Spleen (tissue), 11 donors: ENCODE results near the gene RBL1. TPM values are rescaled to one million over a fixed set of nuclear protein-coding genes. Genes with fewer than 3 reads are reported as not detected.

Source experiments
- DNase-seq: peaks from one replicate; pipeline ENCODE4 v3.0.0-alpha.2; 2020
- H3K27ac ChIP-seq, 8 donors: fragments of 200-600 bp; sonication (generic) in 7 of 8; 1 replicate in 4 of 8; 2 replicates in 4 of 8; pipeline versions ENCODE4 v1.5.0 to v1.8.0; 2016 to 2021; ENCODE audit warnings: inconsistent platforms in 4 of 8, mild to moderate bottlenecking in 4 of 8, moderate library complexity in 1 of 8
- H3K27me3 ChIP-seq, 7 donors: fragments of 200-600 bp; sonication (generic) in 6 of 7; replicated peaks in 1 of 7; 1 replicate in 4 of 7; 2 replicates in 3 of 7; pipeline versions ENCODE4 v1.5.0 to v1.8.0; 2016 to 2021; ENCODE audit warnings: inconsistent platforms in 3 of 7, mild to moderate bottlenecking in 1 of 7
- H3K36me3 ChIP-seq, 6 donors: fragments of 200-600 bp; sonication (generic) in 5 of 6; 1 replicate in 4 of 6; 2 replicates in 2 of 6; pipeline versions ENCODE4 v1.5.0 to v1.8.0; 2016 to 2021; ENCODE audit warnings: inconsistent platforms in 2 of 6
- H3K4me1 ChIP-seq, 6 donors: fragments of 200-600 bp; sonication (generic) in 5 of 6; 1 replicate in 3 of 6; 2 replicates in 3 of 6; pipeline versions ENCODE4 v1.5.0 to v1.8.0; 2016 to 2021; ENCODE audit warnings: inconsistent platforms in 3 of 6
- H3K4me3 ChIP-seq, 8 donors: fragments of 200-600 bp; sonication (generic) in 7 of 8; 1 replicate in 4 of 8; 2 replicates in 4 of 8; pipeline versions ENCODE4 v1.5.0 to v1.8.0; 2016 to 2021; ENCODE audit warnings: inconsistent platforms in 4 of 8, mild to moderate bottlenecking in 4 of 8, moderate library complexity in 2 of 8
- H3K9me3 ChIP-seq, 8 donors: fragments of 200-600 bp; sonication (generic) in 7 of 8; 1 replicate in 4 of 8; 2 replicates in 4 of 8; pipeline versions ENCODE4 v1.5.0 to v1.8.0; 2016 to 2021; ENCODE audit warnings: inconsistent platforms in 4 of 8
- CTCF ChIP-seq, 11 experiments: fragments of 200-600 bp in 7 of 11; fragments of 450-650 bp in 4 of 11; sonication (generic) in 4 of 11; IDR thresholded peaks in 8 of 11; conservative IDR thresholded peaks in 3 of 11; 1 replicate in 7 of 11; 2 replicates in 4 of 11; pipeline versions ENCODE4 v1.4.0 to v1.8.0; 2016 to 2021; ENCODE audit warnings: antibody characterized with exemption in 11 of 11, inconsistent platforms in 4 of 11, mild to moderate bottlenecking in 1 of 11
- POLR2A ChIP-seq, 3 donors: fragments of 450-650 bp; IDR thresholded peaks; one replicate each; pipeline ENCODE4 v1.5.1; 2017; ENCODE audit warnings: antibody characterized with exemption in 3 of 3, mild to moderate bottlenecking in 1 of 3
- POLR2AphosphoS5 ChIP-seq, 3 donors: sonication (generic); formaldehyde crosslinking; IDR thresholded peaks; one replicate each; pipeline ENCODE4 v1.5.1; 2017; ENCODE audit warnings: antibody characterized with exemption in 3 of 3
- WGBS, 5 donors: extraction: QIAGEN DNeasy Blood & Tissue Kit in 3 of 5; methylation state at CpG; one replicate each; pipeline versions ENCODE4 v1.1.5 to v1.1.7; 2013 to 2018; 5-methylcytosine and 5-hydroxymethylcytosine counted together
- intact Hi-C: fragments of 100-400 bp; cut with DNase I; formaldehyde crosslinking; loops from one replicate; pipeline ENCODE4 v1.15.0; 2023; ENCODE audit warnings: low total_unique reads
- polyA plus RNA-seq, 3 donors: library from polyadenylated mRNA; stranded (reverse); fragments of 200-250 nt; gene quantifications; one replicate each; pipeline ENCODE4 v1.2.1, GENCODE V29; 2013
- total RNA-seq, 7 donors: library from RNA; depleted of rRNA in 3 of 7; stranded (reverse); fragments of >200 nt in 3 of 7; fragmentation: NEBNext Ultra II Directional in 4 of 7; extraction: Animal tissue kit (Norgen Biotek cat#: 25700) in 4 of 7; gene quantifications; one replicate each; pipeline versions ENCODE4 v1.1.0 to v1.2.1, GENCODE V29; 2016 to 2021
- donor health status: healthy with polysubstance abuse.
- donor health status: DM: no; HTN: no; CAD: no; lungs with moderate emphysema.
- donor health status: DM: no; HTN: no; CAD: no.
- donor health status: Bipolar disorder and iron deficiency.
- donor health status: healthy.
- donor health status: DM: no; HTN: no; CAD: no.
- donor health status: DM: yes; HTN: yes; CAD: no.

The RBL1 gene
- total and polyA plus RNA-seq, 10 donors, result 1.8 to 18.8 (median 10.8) TPM

GRCh38 chr20:37111926-37112455 is 16.2 kb upstream of the RBL1 start:
- intact Hi-C loops, result no loop called here
- no peaks in the 10 kb centered on the region for H3K36me3 ChIP-seq
- 88 to 91% (median 90%) methylated on average over 2 of the region's 2 CpGs for WGBS, 5 donors
- no peaks in the 10 kb centered on the region for H3K27me3 ChIP-seq
- H3K9me3 ChIP-seq, result no peaks in the 10 kb centered on the region
- H3K4me3 ChIP-seq, result no peak overlapping the region
- H3K27ac ChIP-seq, result no peak overlapping the region
- TF ChIP-seq POLR2AphosphoS5 (IDR thresholded peaks at IDR 0.05) (no peak), POLR2A (IDR thresholded peaks at IDR 0.05) (no peak), CTCF (IDR thresholded peaks at IDR 0.05 in 8 of 11, conservative IDR thresholded peaks at IDR 0.05 in 3 of 11) (no peak)
- no peak for DNase-seq
- no peaks in the 10 kb centered on the region for H3K4me1 ChIP-seq

GRCh38 chr20:37108676-37109075 is 12.9 kb upstream of the RBL1 start:
- H3K27me3 ChIP-seq, result no peaks in the 10 kb centered on the region
- H3K9me3 ChIP-seq, result no peaks in the 10 kb centered on the region
- intact Hi-C loops, result no loop called here
- no peaks in the 10 kb centered on the region for H3K4me1 ChIP-seq
- H3K27ac ChIP-seq, result no peak overlapping the region
- no peak overlapping the region for H3K4me3 ChIP-seq
- WGBS, 5 donors, result 81 to 98% (median 93%) methylated on average over 4 of the region's 4 CpGs
- H3K36me3 ChIP-seq, result no peaks in the 10 kb centered on the region
- TF ChIP-seq POLR2AphosphoS5 (IDR thresholded peaks at IDR 0.05) (no peak), POLR2A (IDR thresholded peaks at IDR 0.05) (no peak), CTCF (IDR thresholded peaks at IDR 0.05 in 8 of 11, conservative IDR thresholded peaks at IDR 0.05 in 3 of 11) (no peak)
- peak; percentile 5 for DNase-seq

- H3K9me3 ChIP-seq, result no peaks in the 10 kb centered on the region
- H3K36me3 ChIP-seq, result no peaks in the 10 kb centered on the region
- no peak overlapping the region for H3K4me3 ChIP-seq
- 91 to 97% (median 94%) methylated on average over 6 of the region's 6 CpGs for WGBS, 5 donors
- no peaks in the 10 kb centered on the region for H3K4me1 ChIP-seq
- TF ChIP-seq POLR2A (IDR thresholded peaks at IDR 0.05), result no peak
- no peak for TF ChIP-seq POLR2AphosphoS5 (IDR thresholded peaks at IDR 0.05)
- no peak for TF ChIP-seq CTCF (IDR thresholded peaks at IDR 0.05 in 8 of 11, conservative IDR thresholded peaks at IDR 0.05 in 3 of 11)
- no peaks in the 10 kb centered on the region for H3K27me3 ChIP-seq
- intact Hi-C loops, result no loop called here
- no peak overlapping the region for H3K27ac ChIP-seq
- peak; percentile 27 for DNase-seq
Measured at GRCh38 chr20:37102571-37102970, 6.8 kb upstream of the RBL1 start.

- intact Hi-C loops, result loop anchor here (10.0 kb wide), 1 partner anchor 78 kb away; the partner anchor contains the start of genes MROH8 and RPN2
- H3K4me1 ChIP-seq, result peaks cover 13 to 43% (median 20%) of the 10 kb centered on the region in 6 donors
- no peak for DNase-seq
- TF ChIP-seq POLR2A (IDR thresholded peaks at IDR 0.05) (no peak), CTCF (IDR thresholded peaks at IDR 0.05 in 8 of 11, conservative IDR thresholded peaks at IDR 0.05 in 3 of 11) (peak in 1 of 11 experiments; percentile 28)
- H3K27me3 ChIP-seq, result no peaks in the 10 kb centered on the region
- peaks cover 0 to 9% (median 0%) of the 10 kb centered on the region in 6 donors for H3K36me3 ChIP-seq
- H3K9me3 ChIP-seq, result no peaks in the 10 kb centered on the region
- H3K27ac ChIP-seq, result peak overlapping the region in 6 of 8 donors; percentile 42 to 91 (median 82)
- 65 to 78% (median 76%) methylated on average over 11 of the region's 11 CpGs for WGBS, 5 donors
- H3K4me3 ChIP-seq, result peak overlapping the region in 7 of 8 donors; percentile 63 to 100 (median 90)
Measured at GRCh38 chr20:37096415-37097041, 731 bp upstream of the RBL1 start.
